ENCODE data around the gene FJX1. TPM values are rescaled to one million over a fixed set of nuclear protein-coding genes. Genes with fewer than 3 reads are reported as not detected.

The FJX1 gene
- total RNA-seq, 1 experiment from 2014 or later = 8.3 TPM

GRCh38 chr11:35571696-35572095 is 46.6 kb upstream of the FJX1 start:
- Mint-ChIP-seq H3K27ac (no peak overlapping the region), H3K9me3 (peaks cover 43% of the 10 kb centered on the region), H3K4me3 (no peak overlapping the region), H3K36me3 (peaks cover 14% of the 10 kb centered on the region), H3K4me1 (peaks cover 13% of the 10 kb centered on the region), H3K27me3 (ENCODE audit: low read depth) (peaks cover 29% of the 10 kb centered on the region)
- TF ChIP-seq GABPB1 (CRISPR knock-in tag; IDR thresholded peaks at IDR 0.05) = no peak
- DNase-seq (ENCODE audit: low spot score) (no peak), ATAC-seq (no peak)
- POLR2A ChIA-PET = no interaction called here
- CTCF ChIA-PET = no interaction called here

GRCh38 chr11:35579557-35580396 is 38.5 kb upstream of the FJX1 start:
- POLR2A ChIA-PET = no interaction called here
- Mint-ChIP-seq H3K36me3 (no peaks in the 10 kb centered on the region), H3K4me3 (no peak overlapping the region), H3K27ac (no peak overlapping the region; the same call in 1 of the 2 replicates), H3K4me1 (peaks cover 4% of the 10 kb centered on the region), H3K27me3 (ENCODE audit: low read depth) (peaks cover 11% of the 10 kb centered on the region), H3K9me3 (peaks cover 13% of the 10 kb centered on the region)
- DNase-seq (ENCODE audit: low spot score) (no peak), ATAC-seq (no peak)
- TF ChIP-seq ZNF671 (CRISPR knock-in tag; IDR thresholded peaks at IDR 0.05) = no peak
- no peak for TF ChIP-seq CREB1 (CRISPR knock-in tag; IDR thresholded peaks at IDR 0.05)
- TF ChIP-seq NR1H2 (CRISPR knock-in tag; IDR thresholded peaks at IDR 0.05) = no peak
- no peak for TF ChIP-seq NFYB (CRISPR knock-in tag; conservative IDR thresholded peaks at IDR 0.05; ENCODE audit: low read depth)
- peak; percentile 73 for TF ChIP-seq GABPB1 (CRISPR knock-in tag; IDR thresholded peaks at IDR 0.05)
- no peak for TF ChIP-seq HMGA2 (CRISPR knock-in tag; IDR thresholded peaks at IDR 0.05)
- CTCF ChIA-PET = no interaction called here

GRCh38 chr11:35580397-35580781 is 37.9 kb upstream of the FJX1 start:
- POLR2A ChIA-PET = no interaction called here
- Mint-ChIP-seq H3K27me3 (ENCODE audit: low read depth) (peaks cover 10% of the 10 kb centered on the region), H3K36me3 (no peaks in the 10 kb centered on the region), H3K4me1 (peaks cover 4% of the 10 kb centered on the region), H3K4me3 (no peak overlapping the region), H3K9me3 (peaks cover 7% of the 10 kb centered on the region), H3K27ac (no peak overlapping the region)
- DNase-seq (ENCODE audit: low spot score) (no peak), ATAC-seq (no peak)
- TF ChIP-seq HMGXB4 (CRISPR knock-in tag; IDR thresholded peaks at IDR 0.05) = no peak
- no peak for TF ChIP-seq AR (CRISPR knock-in tag; IDR thresholded peaks at IDR 0.05)
- no peak for TF ChIP-seq FOXP1 (CRISPR knock-in tag; IDR thresholded peaks at IDR 0.05; ENCODE audit: borderline replicate concordance)
- no peak for TF ChIP-seq PRRX2 (CRISPR knock-in tag; IDR thresholded peaks at IDR 0.05)
- no peak for TF ChIP-seq TEAD1 (CRISPR knock-in tag; IDR thresholded peaks at IDR 0.05)
- CTCF ChIA-PET = no interaction called here

GRCh38 chr11:35582033-35582432 is 36.2 kb upstream of the FJX1 start:
- no peak overlapping the region for H3K4me3 Mint-ChIP-seq
- H3K9me3 Mint-ChIP-seq = no peaks in the 10 kb centered on the region
- CTCF ChIA-PET = no interaction called here
- peaks cover 4% of the 10 kb centered on the region for H3K4me1 Mint-ChIP-seq
- no peak for DNase-seq (ENCODE audit: low spot score)
- ATAC-seq = no peak
- no peaks in the 10 kb centered on the region for H3K36me3 Mint-ChIP-seq
- POLR2A ChIA-PET = no interaction called here
- peaks cover 7% of the 10 kb centered on the region for H3K27me3 Mint-ChIP-seq (ENCODE audit: low read depth)
- no peak overlapping the region for H3K27ac Mint-ChIP-seq
- TF ChIP-seq ZNF396 (CRISPR knock-in tag; IDR thresholded peaks at IDR 0.05; ENCODE audit: borderline replicate concordance) (no peak), ZNF138 (CRISPR knock-in tag; conservative IDR thresholded peaks at IDR 0.05) (no peak), CREB1 (CRISPR knock-in tag; IDR thresholded peaks at IDR 0.05) (no peak), CTCF (IDR thresholded peaks at IDR 0.05) (no peak), ZNF317 (CRISPR knock-in tag; IDR thresholded peaks at IDR 0.05; ENCODE audit: borderline replicate concordance, low read depth) (no peak), FOXK1 (CRISPR knock-in tag; IDR thresholded peaks at IDR 0.05) (no peak), AFF4 (CRISPR knock-in tag; IDR thresholded peaks at IDR 0.05; ENCODE audit: borderline replicate concordance) (no peak), GTF2I (CRISPR knock-in tag; conservative IDR thresholded peaks at IDR 0.05) (no peak), ZNF423 (CRISPR knock-in tag; IDR thresholded peaks at IDR 0.05) (no peak)
